A549 treated with AZD9567 at 1 μM for 4 hours (cell line): ENCODE results near the gene MOB4. TPM values are rescaled to one million over a fixed set of nuclear protein-coding genes. Genes with fewer than 3 reads are reported as not detected.

Source experiments
- total RNA-seq: library from RNA; stranded (reverse); fragments of 200-300 nt; extraction: Qiagen RNA extraction; gene quantifications from 5 replicates; pipeline ENCODE4 v1.2.3, GENCODE V29; 2022; ENCODE audit not compliant: insufficient read depth

Gene MOB4
- total RNA-seq: 17.9 to 38.1 TPM (median 33.2 TPM) in 5 replicates

GRCh38 chr2:197515739-197516392 lies at the start of gene MOB4:
MOB4 (plus strand) TSS chr2:197516066; CDS start chr2:197516087, 21 bp downstream.

GRCh38 chr2:197499594-197500502 lies 16.0 kb upstream of the MOB4 start, which contains the start of the genes HSPD1 and HSPE1:
HSPD1 (minus strand) TSS chr2:197499840; CDS start chr2:197498848, 992 bp downstream.
HSPE1 (plus strand) TSS chr2:197500379; CDS start chr2:197500437, 58 bp downstream.

Other genes with a start within 250 kb of the MOB4 start
- gene ANKRD44, start 205.3 kb upstream of the MOB4 start, total RNA-seq: 0.78 to 2.2 TPM (median 1.9 TPM) in 5 replicates
- gene SF3B1, start 81.0 kb upstream of the MOB4 start, total RNA-seq: 117 to 174 TPM (median 121 TPM) in 5 replicates
- gene COQ10B, start 62.5 kb upstream of the MOB4 start, total RNA-seq: 16.4 to 27.7 TPM (median 19.6 TPM) in 5 replicates
- gene HSPD1, start 16.2 kb upstream of the MOB4 start, total RNA-seq: 580 to 843 TPM (median 626 TPM) in 5 replicates
- gene HSPE1, start 15.7 kb upstream of the MOB4 start, total RNA-seq: 426 to 847 TPM (median 472 TPM) in 5 replicates
- gene RFTN2, start 159.5 kb downstream of the MOB4 start, total RNA-seq: 0.02 TPM in 1 of 5 replicates, not detected in the others
- gene MARS2, start 189.3 kb downstream of the MOB4 start, total RNA-seq: 13.3 to 14.3 TPM (median 13.7 TPM) in 5 replicates